HuH-7.5 (cell line): ENCODE results near the gene GRIK1.
A peak's percentile ranks its signal among the peaks of the same experiment; 100 is the strongest.
"Not testable (repeated sequence)": the region's sequence is repeated elsewhere in the genome, so short reads cannot be mapped to it uniquely, and the experiment has no call there.

Experiments used
- DNase-seq: peaks from one replicate; pipeline ENCODE4 v3.0.0; 2011; ENCODE audit warnings: low spot score

Gene GRIK1

GRCh38 chr21:29606613-29607012 is 333.2 kb downstream of the GRIK1 start:
- no peak for DNase-seq

- not testable (repeated sequence) for DNase-seq
Observed at GRCh38 chr21:29605219-29605618, 334.6 kb downstream of the GRIK1 start.

- no peak for DNase-seq
Observed at GRCh38 chr21:29604076-29604475, 335.7 kb downstream of the GRIK1 start.

- DNase-seq: no peak
Observed at GRCh38 chr21:29601047-29601446, 338.7 kb downstream of the GRIK1 start.

GRCh38 chr21:29586696-29587095 is 353.1 kb downstream of the GRIK1 start:
- DNase-seq: no peak

GRCh38 chr21:29585462-29585861 is 354.3 kb downstream of the GRIK1 start:
- DNase-seq: no peak

GRCh38 chr21:29583424-29583924 is 356.3 kb downstream of the GRIK1 start:
- no peak for DNase-seq

- no peak for DNase-seq
Observed at GRCh38 chr21:29582855-29583254, 356.9 kb downstream of the GRIK1 start.

- no peak for DNase-seq
Observed at GRCh38 chr21:29581393-29581792, 358.4 kb downstream of the GRIK1 start.

GRCh38 chr21:29580732-29581285 is 359.0 kb downstream of the GRIK1 start:
- DNase-seq: no peak

- no peak for DNase-seq
Observed at GRCh38 chr21:29578306-29578705, 361.5 kb downstream of the GRIK1 start.

- DNase-seq: no peak
Observed at GRCh38 chr21:29571949-29572348, 367.8 kb downstream of the GRIK1 start.

- no peak for DNase-seq
Observed at GRCh38 chr21:29568020-29568697, 371.6 kb downstream of the GRIK1 start.

- no peak for DNase-seq
Observed at GRCh38 chr21:29557931-29558725, 381.7 kb downstream of the GRIK1 start.

GRCh38 chr21:29557200-29557599 is 382.6 kb downstream of the GRIK1 start:
- DNase-seq: no peak

GRCh38 chr21:29555601-29556000 is 384.2 kb downstream of the GRIK1 start:
- DNase-seq: no peak

GRCh38 chr21:29550205-29550604 is 389.6 kb downstream of the GRIK1 start:
- DNase-seq: no peak

- DNase-seq: no peak
Observed at GRCh38 chr21:29549614-29550013, 390.2 kb downstream of the GRIK1 start.

- peak; percentile 9 for DNase-seq
Observed at GRCh38 chr21:29547998-29548397, 391.8 kb downstream of the GRIK1 start.

GRCh38 chr21:29546071-29546470 is 393.7 kb downstream of the GRIK1 start:
- DNase-seq: no peak

- DNase-seq: no peak
Observed at GRCh38 chr21:29540289-29540688, 399.5 kb downstream of the GRIK1 start.

- no peak for DNase-seq
Observed at GRCh38 chr21:29538115-29538514, 401.7 kb downstream of the GRIK1 start.

GRCh38 chr21:29534448-29534847 is 405.3 kb downstream of the GRIK1 start:
- no peak for DNase-seq
